GM19452 (cell line): ENCODE data around the gene ANKLE2.

Experiments used
- ATAC-seq: cut with Tn5 transposase; IDR thresholded peaks from one replicate; pipeline ENCODE4 v1.9.1; 2021; ENCODE audit not compliant: unreplicated experiment

Gene ANKLE2

DNA sequence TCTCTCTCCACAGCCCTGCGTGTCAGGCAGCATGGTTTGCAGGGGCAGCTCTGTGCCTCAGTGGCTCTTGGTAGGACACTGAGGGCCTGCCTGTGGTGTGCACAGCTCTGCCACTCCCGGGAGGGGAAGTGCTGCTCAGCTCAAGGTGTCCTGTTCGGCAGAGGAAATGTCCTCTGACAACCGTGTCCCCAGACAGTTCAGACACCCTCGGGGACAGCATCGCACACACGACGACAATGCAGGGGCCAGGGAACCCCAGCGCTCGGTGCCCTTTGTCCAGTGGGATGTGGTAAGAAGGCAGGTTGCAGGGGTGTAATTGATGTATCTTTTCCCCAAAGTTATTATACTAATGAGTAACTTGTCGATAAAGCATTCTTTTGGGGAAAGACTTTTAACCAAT, 14.2 kb downstream of the ANKLE2 start:
- ATAC-seq = no peak

DNA sequence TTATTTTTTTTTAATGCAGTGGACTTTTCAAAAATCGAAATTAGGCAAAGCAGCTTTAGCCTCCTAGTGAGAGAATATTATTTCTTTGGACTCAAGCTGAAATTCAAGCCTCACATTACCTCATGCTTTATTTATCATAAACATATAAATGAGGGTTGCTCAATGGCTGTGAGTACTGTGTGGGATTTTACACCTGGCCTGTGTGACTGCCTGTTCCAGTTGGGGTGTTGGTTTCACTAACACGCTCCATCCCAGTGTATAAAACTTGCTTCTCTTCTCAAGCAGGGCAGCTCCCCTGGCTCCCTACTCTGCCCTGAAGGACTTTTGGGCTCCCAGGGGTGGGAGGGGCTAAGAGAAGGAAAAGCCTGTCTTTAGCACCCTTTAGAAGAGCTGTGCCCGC, 15.0 kb downstream of the ANKLE2 start:
- no peak for ATAC-seq

DNA sequence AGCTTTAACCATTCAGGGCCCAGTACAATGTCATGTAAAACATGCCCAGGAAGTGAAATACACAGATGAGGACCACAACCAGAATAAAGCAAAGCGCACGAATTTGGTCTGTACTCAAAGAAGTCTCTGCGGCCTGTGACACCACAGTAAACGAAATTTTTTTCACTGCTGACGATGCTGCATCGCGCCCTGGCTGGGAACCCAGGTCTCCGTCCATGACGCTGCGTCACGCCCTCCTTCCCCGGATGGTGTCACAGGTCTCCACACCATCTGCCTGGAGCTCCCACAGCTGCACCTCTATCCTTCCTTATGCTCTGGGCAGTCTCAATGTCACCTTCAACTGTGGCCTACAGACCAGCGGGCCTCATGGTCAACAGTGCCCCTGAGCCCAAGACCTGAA, 17.8 kb downstream of the ANKLE2 start:
- ATAC-seq = no peak

DNA sequence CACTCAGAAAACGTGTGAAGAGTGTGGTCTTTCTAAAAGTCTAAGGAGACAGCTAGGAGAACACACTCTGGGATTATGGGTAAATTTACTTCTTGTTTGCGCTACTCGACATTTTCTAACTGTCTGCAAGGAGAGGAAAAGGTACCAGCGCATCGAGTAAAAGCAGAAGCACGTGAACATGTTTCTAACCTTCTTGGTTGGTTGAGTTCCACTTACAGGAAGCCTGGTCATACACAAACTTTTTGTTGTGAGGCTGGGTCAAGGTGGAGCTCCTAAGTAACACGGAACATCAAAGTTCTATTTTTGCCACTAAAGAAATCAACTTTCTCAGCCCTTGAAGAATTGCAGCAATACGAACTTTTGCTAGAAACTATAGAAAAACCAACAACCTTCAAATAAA, 20.0 kb downstream of the ANKLE2 start:
- ATAC-seq = no peak

DNA sequence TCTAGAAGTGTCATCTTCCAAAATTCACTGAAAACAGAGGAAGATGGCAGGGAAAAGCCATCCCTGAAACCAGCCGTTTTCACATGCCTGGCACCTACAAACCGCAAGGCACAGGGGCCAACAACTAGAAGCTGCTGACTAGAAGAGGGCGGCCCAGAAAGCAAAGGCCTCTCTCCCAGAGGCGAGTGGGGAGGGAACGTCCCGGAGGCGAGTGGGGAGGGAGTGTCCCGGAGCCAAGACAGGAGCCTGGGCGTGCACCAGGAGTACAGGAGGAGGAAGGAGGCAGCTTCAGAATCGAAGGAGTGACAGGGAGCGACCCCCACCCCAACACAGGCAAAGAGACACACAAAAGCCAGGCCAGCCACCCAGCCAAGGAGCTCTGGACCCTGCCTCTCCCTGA, 21.0 kb downstream of the ANKLE2 start:
- no peak for ATAC-seq

DNA sequence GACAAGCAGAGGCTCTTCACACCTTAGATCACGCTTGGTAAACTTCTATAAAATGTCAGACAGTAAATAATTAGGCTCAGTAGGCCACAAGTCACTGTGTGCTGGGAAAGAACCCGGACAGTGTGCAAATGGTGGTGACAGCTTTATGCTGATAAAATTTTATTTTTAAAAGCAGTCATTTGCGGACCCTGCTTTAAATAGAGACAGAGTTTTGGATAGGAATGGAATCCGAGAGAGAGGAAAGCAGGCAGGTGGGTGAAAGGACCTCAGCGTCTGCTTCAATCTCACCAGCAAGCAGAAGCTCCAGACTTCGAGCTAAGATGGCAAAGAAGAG, 21.4 kb downstream of the ANKLE2 start:
- no peak for ATAC-seq

DNA sequence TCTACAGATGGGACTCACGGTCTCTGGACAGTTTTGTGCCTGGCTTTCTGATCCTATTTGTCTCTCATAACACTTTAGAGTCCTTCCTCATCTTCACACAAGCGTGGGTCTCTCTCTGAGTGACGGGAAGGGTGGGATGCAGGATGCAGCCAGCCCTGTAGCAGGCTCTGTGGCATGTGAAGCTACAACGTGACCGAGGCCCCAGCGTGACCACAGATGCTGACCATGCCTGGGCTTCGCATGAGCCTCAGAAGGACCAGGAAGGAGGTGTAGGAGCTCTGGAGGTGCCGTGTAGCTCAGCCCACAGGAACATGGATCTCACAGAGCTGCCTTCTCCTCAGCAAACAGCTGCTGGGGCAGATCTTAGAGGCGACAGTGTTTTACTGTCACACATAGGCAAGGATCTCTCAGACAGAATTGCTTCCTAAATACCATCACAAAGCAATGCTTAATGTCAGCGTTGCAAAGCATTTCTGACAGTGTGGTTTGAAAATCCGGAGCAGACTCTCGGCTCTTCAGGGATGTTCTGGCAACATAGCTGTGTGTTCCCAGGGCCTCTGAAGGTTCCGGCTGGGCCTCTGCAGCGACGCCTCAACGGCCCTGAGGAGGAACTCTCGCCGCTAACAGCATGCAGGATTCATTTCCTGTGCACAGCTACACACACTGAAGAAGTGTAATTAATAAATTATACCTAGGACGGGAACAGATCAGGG, 21.9 kb downstream of the ANKLE2 start:
- ATAC-seq = no peak

DNA sequence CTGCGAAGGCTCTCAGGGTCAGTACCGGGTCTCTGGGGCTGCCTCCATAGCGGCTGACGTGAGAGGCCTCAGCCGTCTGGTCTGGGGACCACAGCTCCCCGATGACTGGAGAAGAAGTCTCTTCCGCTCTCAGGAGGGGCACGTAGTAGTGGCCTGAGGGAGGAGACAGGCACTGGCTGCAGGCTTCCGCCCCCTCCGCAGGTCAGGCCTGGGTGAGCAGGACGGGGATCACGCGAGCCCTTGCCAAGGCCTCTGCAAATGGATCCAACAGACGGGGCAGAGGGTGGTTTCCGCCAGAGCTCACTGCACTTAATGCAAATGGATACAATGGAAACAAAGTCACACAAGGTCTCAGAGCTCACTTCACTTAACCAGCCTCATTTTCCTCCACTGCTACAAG, 24.7 kb downstream of the ANKLE2 start:
- no peak for ATAC-seq

DNA sequence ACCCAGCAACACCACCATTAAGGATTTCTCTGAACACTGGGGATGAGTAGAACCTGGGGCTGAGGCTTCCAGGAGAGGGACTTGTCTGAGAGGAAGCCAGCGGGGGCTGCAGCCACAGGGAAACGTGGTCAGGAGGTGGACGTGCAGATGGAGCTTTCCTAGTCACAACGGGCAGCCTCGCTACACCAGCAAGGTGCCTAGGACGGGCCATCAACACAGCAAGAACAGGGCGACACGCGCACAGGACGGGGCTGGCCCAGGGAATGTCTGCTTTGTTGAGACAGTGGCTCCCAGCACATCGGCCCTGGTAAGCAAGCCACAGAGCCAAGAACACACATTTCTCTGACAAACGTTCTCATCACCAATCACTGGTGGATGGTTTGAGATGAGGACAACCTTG, 25.3 kb downstream of the ANKLE2 start:
- ATAC-seq = no peak

DNA sequence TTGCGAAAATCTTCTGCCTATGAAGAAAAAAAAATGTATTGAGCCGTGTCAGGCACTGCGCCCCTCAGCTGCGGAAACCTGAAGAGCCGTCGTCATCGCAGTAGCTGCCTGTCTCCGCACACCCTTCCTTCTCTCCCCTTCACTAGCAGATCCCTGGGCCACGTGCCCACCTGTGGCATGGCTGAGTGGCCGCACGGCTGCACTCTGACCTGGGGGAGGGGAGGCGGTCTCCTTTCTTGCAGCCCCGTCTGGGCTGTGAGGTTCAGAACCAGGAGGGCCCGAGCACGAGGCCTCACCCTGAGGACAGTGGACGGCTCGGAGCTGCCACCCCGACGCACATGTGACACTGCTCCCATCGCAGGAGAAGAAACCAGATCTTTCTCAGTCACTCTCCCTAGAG, 26.1 kb downstream of the ANKLE2 start:
- no peak for ATAC-seq

DNA sequence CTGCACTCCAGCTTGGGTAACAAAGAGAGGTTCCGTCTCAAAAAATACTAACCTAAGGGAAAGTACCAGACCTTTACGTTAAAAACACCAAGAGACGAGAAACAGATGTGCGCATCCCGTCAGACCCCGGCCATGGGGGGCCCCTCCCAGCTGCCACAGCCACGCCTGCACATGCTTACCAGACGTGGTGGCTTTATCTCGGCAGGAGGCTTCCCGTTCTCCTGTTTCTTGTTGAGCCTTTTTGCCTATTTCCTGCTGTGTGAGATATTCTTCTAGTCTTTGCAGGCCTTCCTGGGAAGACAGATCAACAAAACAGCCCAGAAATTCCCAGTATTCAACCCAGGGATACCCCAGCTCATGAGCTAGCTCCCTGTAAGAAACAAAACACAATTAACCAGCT, 27.4 kb downstream of the ANKLE2 start:
- ATAC-seq = no peak

DNA sequence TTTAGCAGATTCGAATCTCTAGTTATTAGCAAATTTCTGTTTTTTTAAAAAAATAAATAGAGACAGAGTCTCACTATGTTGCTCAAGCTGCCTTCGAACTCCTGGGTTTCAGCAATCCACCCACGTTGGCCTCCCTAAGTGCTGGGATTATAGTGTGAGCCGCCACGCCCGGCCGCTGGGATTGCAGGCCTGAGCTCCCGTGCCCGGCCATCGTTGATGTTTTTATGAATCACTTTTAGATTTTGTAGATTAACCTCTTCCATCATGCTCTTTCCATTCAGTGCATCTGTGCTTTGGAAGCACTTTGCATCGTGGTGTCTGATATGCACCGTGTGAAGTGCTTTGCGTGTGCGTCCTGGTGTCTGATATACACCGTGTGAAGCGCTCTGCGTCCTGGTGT, 30.1 kb downstream of the ANKLE2 start:
- ATAC-seq = no peak

DNA sequence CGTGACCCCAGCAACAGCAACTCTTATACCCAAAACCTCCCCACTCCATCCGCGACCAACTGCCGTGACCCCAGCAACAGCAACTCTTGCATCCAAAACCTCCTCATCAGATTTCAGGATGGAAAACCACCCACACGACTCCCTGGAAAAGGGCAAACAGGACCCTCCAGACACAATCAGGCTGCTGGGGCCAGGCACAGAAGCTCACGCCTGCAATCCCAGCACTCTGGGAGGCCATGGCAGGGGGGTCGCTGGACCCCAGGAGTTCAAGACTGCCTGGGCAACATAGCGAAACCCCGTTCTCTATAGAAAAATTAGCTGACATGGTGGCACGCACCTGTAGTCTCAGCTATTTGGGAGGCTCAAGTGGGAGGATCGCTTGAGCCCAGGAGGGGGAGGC, 31.3 kb downstream of the ANKLE2 start:
- no peak for ATAC-seq

DNA sequence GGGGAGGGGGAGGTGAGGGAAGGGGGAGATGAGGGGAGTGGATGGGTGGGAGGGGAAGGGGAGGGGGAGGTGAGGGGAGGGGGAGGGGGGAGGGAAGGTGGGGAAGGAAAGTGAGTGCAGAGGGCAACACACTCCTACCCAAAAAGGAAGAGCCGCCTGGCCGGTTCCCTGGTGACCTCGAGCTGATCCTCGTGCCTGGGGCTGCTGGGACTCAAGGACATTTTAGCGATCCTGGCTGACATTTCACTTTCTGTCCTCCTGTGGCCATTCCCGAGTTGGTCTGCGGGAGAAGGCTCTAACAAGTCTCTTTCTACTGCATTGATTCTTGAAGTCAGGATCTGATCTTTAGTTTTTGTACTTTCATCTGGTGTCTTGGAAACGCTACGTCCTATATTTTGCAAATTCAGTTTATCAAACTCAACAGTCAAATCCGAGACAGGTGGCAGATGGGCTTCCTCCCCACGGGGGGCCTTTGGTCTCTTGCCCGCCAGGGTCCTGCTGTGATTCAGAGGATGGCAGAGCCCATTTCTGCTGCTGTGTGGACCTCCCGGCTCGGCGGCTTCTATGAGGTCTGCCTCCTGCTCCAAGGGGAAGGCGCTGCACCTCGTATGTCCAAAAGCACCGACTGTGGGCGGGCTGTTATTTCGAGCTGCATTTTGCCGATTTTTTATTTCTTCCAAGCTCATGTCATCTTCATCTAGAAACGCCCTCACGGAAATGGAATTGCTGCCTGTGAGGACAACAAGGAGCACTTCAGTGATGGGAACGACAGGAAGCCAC, 31.9 kb downstream of the ANKLE2 start:
- ATAC-seq = no peak

DNA sequence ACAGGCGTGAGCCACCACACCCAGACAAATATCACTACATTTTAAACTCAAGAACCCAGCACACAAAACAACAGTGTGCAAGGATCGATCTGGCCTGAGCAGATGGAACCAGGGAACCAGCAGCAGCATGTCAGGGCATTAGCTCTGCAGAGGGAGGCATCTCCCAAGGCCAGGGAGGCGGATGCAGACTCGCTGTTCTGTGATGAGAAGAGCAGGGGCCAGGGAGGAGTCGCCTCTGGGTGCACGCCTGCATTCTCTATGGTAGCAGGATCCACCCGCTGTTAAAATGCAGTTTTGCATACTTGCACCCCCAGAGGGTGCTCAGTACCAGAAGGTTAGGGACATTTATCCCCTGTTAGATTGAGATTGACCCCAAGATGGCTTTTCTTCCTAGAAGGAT, 33.1 kb downstream of the ANKLE2 start:
- no peak for ATAC-seq

DNA sequence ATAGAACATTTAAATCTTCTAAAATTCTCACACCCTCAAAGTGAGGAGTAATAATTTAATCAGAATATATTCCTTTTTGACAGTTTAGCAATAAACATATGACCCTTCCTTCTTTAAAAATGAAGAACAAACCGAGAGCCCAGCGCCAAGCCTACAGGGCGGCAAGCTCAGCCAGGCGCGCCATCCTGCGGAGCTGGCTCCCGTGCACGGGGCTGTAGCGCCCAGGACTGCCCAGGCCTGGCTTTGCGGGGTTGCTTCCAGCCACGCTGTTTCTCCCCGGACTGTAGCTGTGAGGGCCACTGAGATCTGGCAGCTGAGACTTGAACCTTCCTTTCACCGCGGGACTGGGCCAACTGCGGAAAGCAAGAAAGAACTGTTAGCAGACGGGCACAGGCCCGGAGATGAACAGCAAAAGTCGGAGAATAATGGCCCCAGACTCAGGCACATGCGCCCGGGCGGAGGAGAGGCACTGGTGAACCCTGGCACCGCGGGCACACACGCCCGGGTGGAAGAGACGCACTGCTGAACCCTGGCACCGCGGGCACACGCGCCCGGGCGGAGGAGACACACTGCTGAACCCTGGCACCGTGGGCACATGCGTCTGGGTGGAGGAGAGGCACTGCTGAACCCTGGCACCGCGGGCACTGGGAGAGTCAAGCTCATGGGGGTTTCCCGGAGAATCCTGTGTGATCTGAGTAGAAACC, 34.4 kb downstream of the ANKLE2 start:
- ATAC-seq = no peak

DNA sequence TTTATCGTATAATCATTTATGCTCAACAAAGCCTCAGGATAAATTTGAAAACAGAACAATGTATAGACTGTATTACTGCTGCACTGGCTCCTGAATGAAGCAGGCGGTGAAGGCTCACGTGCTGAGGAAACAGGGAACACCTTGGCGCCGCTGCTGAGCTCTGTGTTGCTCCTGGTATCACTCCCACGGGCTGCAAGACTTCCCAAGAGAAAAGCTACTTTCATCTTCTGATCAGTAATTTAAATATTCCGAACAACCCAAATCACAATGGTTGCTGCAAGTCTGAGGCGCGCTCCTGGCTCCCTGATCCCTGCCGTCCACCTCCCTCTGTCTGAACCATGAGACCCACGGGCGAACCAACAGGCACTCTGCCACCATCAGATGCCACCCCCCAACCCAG, 35.2 kb downstream of the ANKLE2 start:
- no peak for ATAC-seq

DNA sequence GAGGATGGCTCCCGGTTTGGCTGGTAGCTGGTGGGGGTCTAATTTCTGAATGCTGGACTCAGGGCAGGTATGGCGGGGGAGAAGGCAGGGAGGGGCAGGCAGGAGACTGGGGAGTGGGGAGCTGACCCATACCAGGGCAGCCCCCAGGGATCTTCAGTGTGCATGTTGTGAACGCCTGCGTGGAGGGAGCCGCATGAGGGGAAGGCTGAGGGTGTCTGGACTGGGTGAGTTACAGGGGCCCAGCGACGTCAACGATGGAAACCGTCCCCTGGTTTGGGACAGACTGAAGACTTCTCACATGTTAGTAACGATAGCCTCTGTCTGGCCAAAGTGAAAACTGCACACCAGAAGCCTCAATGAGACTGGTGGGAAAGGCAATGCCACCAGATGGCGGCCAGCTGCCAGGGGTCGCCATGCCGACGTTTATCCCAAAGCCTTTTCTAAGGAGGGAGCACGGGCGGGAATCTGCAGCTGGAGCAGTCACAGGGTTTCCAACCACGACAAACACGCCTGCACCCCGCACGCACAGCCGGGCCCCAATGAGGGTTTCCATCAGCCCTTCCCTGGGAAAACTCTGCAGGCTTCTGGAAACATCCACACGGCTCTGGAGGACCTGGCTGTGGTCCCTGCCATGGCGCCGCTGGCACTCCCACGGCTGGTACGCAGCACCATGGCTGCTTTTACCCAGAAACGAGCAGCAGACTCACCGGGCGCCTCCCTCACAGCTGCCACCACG, 37.0 kb downstream of the ANKLE2 start:
- ATAC-seq = no peak

DNA sequence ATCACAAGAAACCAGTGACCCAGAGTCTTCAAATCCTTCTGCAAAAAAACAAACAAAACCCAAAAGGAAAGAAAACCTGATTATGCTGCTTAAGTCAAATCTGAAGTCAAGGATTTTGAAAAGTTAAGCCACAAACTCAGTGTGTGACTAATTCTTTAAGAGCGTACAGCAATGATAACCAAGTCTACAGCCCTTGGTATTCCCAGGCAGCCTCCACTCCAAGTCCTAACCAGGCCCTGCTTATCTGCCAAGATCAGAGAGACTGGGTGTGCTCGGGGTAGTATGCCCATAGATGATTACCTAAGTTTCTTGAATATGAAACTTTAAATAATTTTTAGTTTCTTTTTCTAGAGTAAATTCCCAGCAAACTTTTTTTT, 37.9 kb downstream of the ANKLE2 start:
- ATAC-seq = no peak

DNA sequence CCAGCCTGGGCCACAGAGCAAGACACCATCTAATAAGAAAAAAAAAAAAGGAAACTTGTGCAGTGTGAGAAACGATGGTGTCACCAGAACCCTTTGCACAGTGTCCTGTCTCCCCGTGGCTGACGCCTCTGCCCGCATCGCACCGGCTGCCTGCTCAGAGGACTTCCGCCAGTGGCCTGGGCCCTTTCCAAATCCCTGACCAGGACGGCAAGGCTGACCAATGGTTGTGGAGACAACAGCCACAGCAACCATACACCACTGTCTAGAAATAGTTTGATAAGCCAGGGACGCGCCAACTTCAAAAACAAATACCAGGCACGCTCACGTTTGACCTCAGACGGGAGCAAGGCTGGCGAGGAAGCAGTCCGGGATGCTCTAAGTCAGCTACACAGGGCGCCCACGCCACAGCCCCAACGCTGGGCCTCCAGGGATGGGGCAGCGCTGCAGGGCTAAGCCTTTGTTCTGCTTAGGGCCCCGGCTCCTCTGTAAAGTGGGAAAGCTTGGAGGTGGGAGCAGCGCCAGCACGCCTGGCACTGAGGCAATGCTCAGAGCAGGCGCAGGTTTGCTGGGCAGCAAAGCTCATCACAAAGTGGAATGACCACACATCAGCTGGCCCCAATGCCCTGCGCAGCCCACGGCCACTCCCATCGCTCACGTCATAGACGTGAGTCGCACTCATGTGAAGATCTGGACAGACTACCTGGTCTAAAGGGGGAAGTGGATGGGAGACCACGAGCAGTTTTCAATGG, 38.4 kb downstream of the ANKLE2 start:
- ATAC-seq = no peak
